GM23338 (cell line): ENCODE data around the gene VPS39. TPM values are rescaled to one million over a fixed set of nuclear protein-coding genes. Genes with fewer than 3 reads are reported as not detected.

ENCODE experiments used
- ATAC-seq: fragments of 200-7000 bp; cut with Tn5 transposase; 3 replicates; pipeline ENCODE4 v1.9.1; 2020
- DNase-seq: peaks from one replicate; pipeline ENCODE4 v3.0.0-alpha.2; 2015; ENCODE audit warnings: low spot score
- H2AFZ ChIP-seq: fragments of 200-600 bp; sonication (generic); 2 replicates; pipeline ENCODE4 v1.8.0; 2016; ENCODE audit warnings: antibody characterized with exemption, mild to moderate bottlenecking, moderate library complexity
- H3F3A ChIP-seq: fragments of 200-600 bp; sonication (generic); replicated peaks from 2 replicates; pipeline ENCODE4 v1.8.0; 2017; ENCODE audit warnings: antibody characterized with exemption, mixed run types, low read depth
- H3K27ac ChIP-seq: fragments of 200-600 bp; sonication (generic); 2 replicates; pipeline ENCODE4 v1.6.1; 2016; ENCODE audit warnings: low read depth
- H3K27me3 ChIP-seq: fragments of 200-600 bp; sonication (generic); 2 replicates; pipeline ENCODE4 v1.8.0; 2016; ENCODE audit warnings: mild to moderate bottlenecking, mixed run types, moderate library complexity; ENCODE audit not compliant: insufficient read depth
- H3K36me3 ChIP-seq: fragments of 200-600 bp; sonication (generic); 2 replicates; pipeline ENCODE4 v1.8.0; 2016; ENCODE audit warnings: mild to moderate bottlenecking; ENCODE audit not compliant: insufficient read depth
- H3K4me1 ChIP-seq: fragments of 200-600 bp; sonication (generic); 2 replicates; pipeline ENCODE4 v1.8.0; 2016; ENCODE audit warnings: mild to moderate bottlenecking, moderate library complexity; ENCODE audit not compliant: insufficient read depth
- H3K4me2 ChIP-seq: fragments of 200-600 bp; sonication (generic); 2 replicates; pipeline ENCODE4 v1.7.1; 2017; ENCODE audit warnings: mixed run types
- H3K4me3 ChIP-seq: fragments of 200-600 bp; sonication (generic); 2 replicates; pipeline ENCODE4 v1.6.1; 2016; ENCODE audit warnings: mixed run types
- H3K79me2 ChIP-seq: fragments of 200-600 bp; sonication (generic); replicated peaks from 2 replicates; pipeline ENCODE4 v1.8.0; 2017; ENCODE audit warnings: mild to moderate bottlenecking; ENCODE audit not compliant: insufficient read depth
- H3K9me2 ChIP-seq: fragments of 200-600 bp; sonication (generic); 2 replicates; pipeline ENCODE4 v1.8.0; 2017; ENCODE audit not compliant: insufficient read depth
- H4K20me1 ChIP-seq: fragments of 200-600 bp; sonication (generic); replicated peaks from 2 replicates; pipeline ENCODE4 v1.8.0; 2017; ENCODE audit warnings: mild to moderate bottlenecking; ENCODE audit not compliant: insufficient read depth
- H3K27ac Mint-ChIP-seq: 2 replicates; pipeline ENCODE4 v1.8.0; 2020; ENCODE audit warnings: inconsistent platforms, mild to moderate bottlenecking, moderate library complexity, mixed read lengths
- H3K27me3 Mint-ChIP-seq: 3 replicates; pipeline ENCODE4 v1.8.0; 2022; ENCODE audit warnings: low read depth, mild to moderate bottlenecking, moderate library complexity, mixed read lengths, inconsistent platforms; ENCODE audit not compliant: insufficient read depth, poor library complexity
- H3K36me3 Mint-ChIP-seq: 3 replicates; pipeline ENCODE4 v1.8.0; 2021; ENCODE audit warnings: low read depth, mild to moderate bottlenecking, inconsistent platforms, moderate library complexity, mixed read lengths
- H3K4me1 Mint-ChIP-seq: 3 replicates; pipeline ENCODE4 v1.8.0; 2020; ENCODE audit warnings: mild to moderate bottlenecking, inconsistent platforms, mixed read lengths
- H3K4me3 Mint-ChIP-seq: 3 replicates; pipeline ENCODE4 v1.8.0; 2021; ENCODE audit warnings: moderate library complexity, mild to moderate bottlenecking, inconsistent platforms, mixed read lengths
- H3K9me3 Mint-ChIP-seq: 3 replicates; pipeline ENCODE4 v1.8.0; 2020; ENCODE audit warnings: moderate library complexity, mild to moderate bottlenecking, inconsistent platforms, mixed read lengths
- EZH2phosphoT487 ChIP-seq: fragments of 200-600 bp; sonication (generic); IDR thresholded peaks from one replicate; pipeline ENCODE4 v1.8.1; 2018; ENCODE audit warnings: antibody characterized with exemption; ENCODE audit not compliant: unreplicated experiment
- NANOG ChIP-seq: IDR thresholded peaks from 2 replicates; pipeline ENCODE4 v1.6.1; 2016; ENCODE audit warnings: antibody characterized with exemption, borderline replicate concordance
- REST ChIP-seq: IDR thresholded peaks from one replicate; pipeline ENCODE4 v1.6.1; 2018; ENCODE audit warnings: antibody characterized with exemption; ENCODE audit not compliant: unreplicated experiment
- STAT1 ChIP-seq: IDR thresholded peaks from one replicate; pipeline ENCODE4 v1.6.1; 2016; ENCODE audit warnings: antibody characterized with exemption; ENCODE audit not compliant: unreplicated experiment
- ZNF114 ChIP-seq: fragments of 250-450 bp; sonication (Bioruptor Pico); IDR thresholded peaks from 2 replicates; pipeline ENCODE4 v1.5.0; 2020; ENCODE audit warnings: mild to moderate bottlenecking, moderate library complexity
- ZNF331 ChIP-seq: fragments of 250-450 bp; sonication (Bioruptor Pico); IDR thresholded peaks from 2 replicates; pipeline ENCODE4 v1.5.0; 2020; ENCODE audit warnings: low read depth, mild to moderate bottlenecking, moderate library complexity
- polyA plus RNA-seq: library from polyadenylated mRNA; unstranded; fragments of >200 nt; fragmentation: Nextera tagmentation; extraction: Ambion mirVana; gene quantifications from 2 replicates; pipeline ENCODE4 v1.2.1, GENCODE V29; 2016
- total RNA-seq: library from RNA; depleted of rRNA; stranded (reverse); fragments of >200 nt; shearing (Covaris generic); gene quantifications from 2 replicates; pipeline ENCODE4 v1.2.3, GENCODE V29; 2014

The VPS39 gene
- total and polyA plus RNA-seq, 2 experiments from 2014 or later, result 14.9 to 45.1 TPM

GRCh38 chr15:42143866-42144625 is 64.1 kb downstream of the VPS39 start:
- Mint-ChIP-seq H3K4me1 (no peaks in the 10 kb centered on the region; the same call in 2 of the 3 replicates), H3K9me3 (peaks cover 12% of the 10 kb centered on the region; the same call in 2 of the 3 replicates), H3K4me3 (no peak overlapping the region), H3K27me3 (peaks cover 2% of the 10 kb centered on the region), H3K36me3 (no peaks in the 10 kb centered on the region), H3K27ac (no peak overlapping the region)
- Histone ChIP-seq H4K20me1 (no peaks in the 10 kb centered on the region), H2AFZ (no peak overlapping the region), H3K4me2 (no peak overlapping the region), H3F3A (no peaks in the 10 kb centered on the region), H3K79me2 (no peaks in the 10 kb centered on the region), H3K27ac (no peak overlapping the region), H3K4me3 (no peak overlapping the region), H3K4me1 (no peaks in the 10 kb centered on the region), H3K9me2 (no peaks in the 10 kb centered on the region), H3K36me3 (no peaks in the 10 kb centered on the region), H3K27me3 (no peaks in the 10 kb centered on the region)
- no peak for TF ChIP-seq EZH2phosphoT487
- TF ChIP-seq ZNF114 (CRISPR knock-in tag), result no peak
- TF ChIP-seq STAT1, result no peak
- no peak for TF ChIP-seq REST
- ATAC-seq, result no peak
- DNase-seq, result no peak

GRCh38 chr15:42143356-42143755 is 64.7 kb downstream of the VPS39 start:
- no peak overlapping the region for H3K4me3 ChIP-seq
- H3K36me3 ChIP-seq, result no peaks in the 10 kb centered on the region
- no peaks in the 10 kb centered on the region for H3K36me3 Mint-ChIP-seq
- H3K27me3 Mint-ChIP-seq, result peaks cover 2% of the 10 kb centered on the region
- no peaks in the 10 kb centered on the region for H4K20me1 ChIP-seq
- no peaks in the 10 kb centered on the region; the same call in 2 of the 3 replicates for H3K4me1 Mint-ChIP-seq
- H3K27ac ChIP-seq, result no peak overlapping the region
- peaks cover 15% of the 10 kb centered on the region; the same call in 2 of the 3 replicates for H3K9me3 Mint-ChIP-seq
- H3K27ac Mint-ChIP-seq, result no peak overlapping the region
- DNase-seq, result no peak
- H3K27me3 ChIP-seq, result no peaks in the 10 kb centered on the region
- TF ChIP-seq NANOG, result no peak
- TF ChIP-seq ZNF331 (CRISPR knock-in tag), result no peak
- no peak overlapping the region for H3K4me3 Mint-ChIP-seq
- no peak overlapping the region for H3K4me2 ChIP-seq
- no peaks in the 10 kb centered on the region for H3K79me2 ChIP-seq
- ATAC-seq, result no peak
- H3K9me2 ChIP-seq, result no peaks in the 10 kb centered on the region
- no peak overlapping the region for H2AFZ ChIP-seq
- H3F3A ChIP-seq, result no peaks in the 10 kb centered on the region
- no peaks in the 10 kb centered on the region for H3K4me1 ChIP-seq
